GM19043 (cell line): Measurements from ENCODE around the gene BHMT2.

ENCODE experiments used
- ATAC-seq: cut with Tn5 transposase; IDR thresholded peaks from one replicate; pipeline ENCODE4 v1.9.1; 2021; ENCODE audit warnings: low read depth; ENCODE audit not compliant: unreplicated experiment

BHMT2 gene, protein sequence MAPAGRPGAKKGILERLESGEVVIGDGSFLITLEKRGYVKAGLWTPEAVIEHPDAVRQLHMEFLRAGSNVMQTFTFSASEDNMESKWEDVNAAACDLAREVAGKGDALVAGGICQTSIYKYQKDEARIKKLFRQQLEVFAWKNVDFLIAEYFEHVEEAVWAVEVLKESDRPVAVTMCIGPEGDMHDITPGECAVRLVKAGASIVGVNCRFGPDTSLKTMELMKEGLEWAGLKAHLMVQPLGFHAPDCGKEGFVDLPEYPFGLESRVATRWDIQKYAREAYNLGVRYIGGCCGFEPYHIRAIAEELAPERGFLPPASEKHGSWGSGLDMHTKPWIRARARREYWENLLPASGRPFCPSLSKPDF

GRCh38 chr5:79069488-79070349 is at the start of gene BHMT2, which contains the start of gene DMGDH:
Gene BHMT2, plus strand, starts transcription at chr5:79069767. Its CDS starts 16 bp downstream, at chr5:79069783.
Gene DMGDH, minus strand, starts transcription at chr5:79069674. Its CDS starts 54 bp downstream, at chr5:79069620.
- ATAC-seq, result no peak

DNA sequence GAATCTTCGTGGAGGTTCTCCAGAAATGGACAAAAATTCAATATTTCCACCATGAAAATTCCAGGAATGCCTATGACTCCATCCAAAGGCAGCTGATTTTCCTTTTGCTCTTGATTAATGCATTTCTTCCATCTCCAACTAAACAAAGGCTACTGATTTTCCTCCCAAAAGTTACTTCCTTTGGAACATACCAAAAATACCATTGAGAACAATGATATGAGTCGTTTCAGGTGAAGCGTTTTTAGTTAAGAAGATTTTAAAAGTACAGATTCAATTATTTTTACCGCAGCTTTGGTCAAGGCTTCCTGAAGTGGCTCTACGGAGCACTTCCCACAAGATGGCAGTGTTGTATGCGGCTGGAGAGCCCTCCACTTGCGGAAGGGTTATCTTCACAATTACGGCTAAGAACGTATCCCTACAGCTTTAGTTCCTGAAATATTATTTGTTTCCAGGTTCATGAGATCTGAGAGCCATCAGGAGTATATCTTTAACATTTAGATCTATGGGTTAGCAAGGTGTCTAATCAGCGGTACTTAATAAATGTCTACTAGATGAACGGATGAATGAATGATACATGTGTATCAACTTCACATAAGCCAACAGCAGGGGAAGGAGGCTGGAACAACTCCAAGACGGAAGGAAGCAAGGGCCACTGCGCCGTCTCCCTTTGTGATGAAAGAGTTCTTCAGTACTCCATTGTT is 48.6 kb upstream of the BHMT2 start:
- no peak for ATAC-seq

DNA sequence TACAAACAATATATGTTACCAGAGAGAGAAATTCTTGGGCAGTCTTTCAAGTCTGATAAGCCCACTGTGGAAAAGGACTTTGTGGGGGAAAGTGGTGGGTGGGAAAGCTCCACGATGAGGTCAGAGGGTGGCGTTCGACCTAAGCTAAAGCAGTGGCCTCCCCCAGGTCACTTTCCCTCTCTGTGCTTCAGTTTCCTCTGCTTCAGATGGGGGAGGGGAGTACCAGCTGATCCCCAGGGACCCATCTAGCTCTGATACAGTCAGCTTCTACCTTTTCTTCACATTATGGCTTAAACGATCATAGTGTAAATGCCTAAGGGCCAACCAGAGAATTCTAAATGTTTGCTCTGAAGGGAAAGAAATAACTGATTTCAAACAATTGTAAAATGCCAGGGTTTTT is 47.8 kb upstream of the BHMT2 start:
- no peak for ATAC-seq

DNA sequence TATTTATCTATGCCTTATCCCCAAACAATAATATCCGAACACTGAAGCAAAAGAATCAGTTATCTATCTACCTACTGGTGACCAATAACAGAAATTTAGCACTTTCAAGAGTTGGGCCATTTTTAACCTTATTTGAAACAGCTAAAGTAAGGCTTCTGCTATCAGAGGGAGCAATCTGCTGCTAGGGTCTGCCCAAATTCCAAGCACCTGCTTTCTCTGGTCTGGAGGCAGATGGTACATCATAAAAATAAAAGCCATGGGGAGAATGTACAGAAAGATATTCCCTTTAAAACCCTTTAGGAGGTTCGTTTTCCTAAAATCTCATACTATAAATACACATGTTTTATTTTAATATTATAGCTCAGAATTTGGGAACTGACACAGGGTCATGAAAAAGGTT is 46.8 kb upstream of the BHMT2 start:
- no peak for ATAC-seq

- no peak for ATAC-seq
Measured at GRCh38 chr5:79023348-79023747, 46.2 kb upstream of the BHMT2 start.

DNA sequence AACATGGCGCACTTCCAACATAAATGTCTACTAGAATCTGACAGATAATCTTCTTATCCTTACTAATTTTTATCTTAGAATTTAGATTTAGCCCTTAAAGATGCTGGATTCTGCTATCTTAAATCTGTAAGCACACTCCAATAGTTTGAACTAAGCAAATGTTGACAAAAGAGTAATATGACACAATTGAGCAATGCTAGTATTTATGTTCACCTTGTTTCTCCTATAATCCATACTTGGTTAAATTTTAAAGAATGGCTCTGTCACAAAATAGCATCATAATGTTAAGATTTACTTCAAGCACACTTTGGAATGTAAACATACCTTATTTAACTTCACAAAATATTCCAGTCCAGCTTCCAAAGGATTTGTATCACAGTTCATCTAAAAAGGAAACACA is 45.6 kb upstream of the BHMT2 start:
- ATAC-seq, result no peak

GRCh38 chr5:79025054-79025472 is 44.5 kb upstream of the BHMT2 start:
- no peak for ATAC-seq

GRCh38 chr5:79030663-79031484 is 38.7 kb upstream of the BHMT2 start:
- no peak for ATAC-seq

- ATAC-seq, result no peak
Measured at GRCh38 chr5:79031485-79031867, 38.1 kb upstream of the BHMT2 start.

DNA sequence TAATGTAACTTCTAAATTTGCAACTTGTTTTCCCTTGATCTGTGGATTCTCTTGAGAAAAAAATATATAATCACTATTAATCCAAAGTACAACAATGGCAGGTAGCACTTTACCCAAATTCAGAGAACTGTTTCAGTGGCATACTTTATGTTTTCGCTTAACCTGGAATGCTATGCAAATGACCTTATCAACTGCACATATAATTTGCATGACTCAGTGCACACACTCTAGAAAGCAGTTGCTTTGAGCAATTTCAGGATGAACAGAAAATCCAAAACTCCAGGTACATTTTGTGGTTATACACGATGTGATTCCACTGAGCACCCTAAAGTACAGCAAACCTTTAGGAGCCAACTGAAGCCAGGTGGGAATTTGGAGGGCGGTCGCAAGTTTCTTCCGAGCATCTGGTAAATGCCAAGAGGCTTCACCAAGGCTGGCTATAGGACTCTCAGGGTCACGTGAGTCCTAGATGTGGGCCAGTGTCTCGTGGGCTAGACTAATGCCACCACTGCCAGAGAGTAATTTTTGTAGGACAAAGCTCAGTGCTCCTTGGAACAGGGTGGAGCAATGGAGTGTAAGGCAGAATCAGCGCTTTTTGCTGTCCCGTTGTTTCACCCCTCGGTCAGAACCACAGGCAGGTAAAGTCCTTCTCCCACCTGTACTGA is 37.4 kb upstream of the BHMT2 start:
- no peak for ATAC-seq

DNA sequence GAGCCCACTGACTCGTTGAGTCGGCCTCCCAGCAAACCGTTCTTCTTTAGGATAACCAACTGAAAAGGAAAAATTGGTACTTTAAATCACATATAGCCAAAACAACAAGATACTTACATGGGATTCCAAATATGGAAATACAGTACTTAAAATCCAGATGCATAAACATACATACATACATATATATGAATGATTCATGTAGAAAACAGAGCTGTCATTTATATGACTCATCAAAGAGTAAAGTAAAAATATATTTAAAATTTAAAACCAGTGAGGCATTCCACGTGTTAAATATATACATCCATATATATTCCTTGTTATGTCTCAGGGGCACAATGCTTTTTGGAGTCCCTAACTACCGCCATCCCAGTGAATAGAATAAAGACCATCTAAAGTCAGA is 36.8 kb upstream of the BHMT2 start:
- no peak for ATAC-seq

GRCh38 chr5:79035237-79035636 is 34.3 kb upstream of the BHMT2 start:
- ATAC-seq, result no peak

GRCh38 chr5:79036769-79037168 is 32.8 kb upstream of the BHMT2 start:
- no peak for ATAC-seq

DNA sequence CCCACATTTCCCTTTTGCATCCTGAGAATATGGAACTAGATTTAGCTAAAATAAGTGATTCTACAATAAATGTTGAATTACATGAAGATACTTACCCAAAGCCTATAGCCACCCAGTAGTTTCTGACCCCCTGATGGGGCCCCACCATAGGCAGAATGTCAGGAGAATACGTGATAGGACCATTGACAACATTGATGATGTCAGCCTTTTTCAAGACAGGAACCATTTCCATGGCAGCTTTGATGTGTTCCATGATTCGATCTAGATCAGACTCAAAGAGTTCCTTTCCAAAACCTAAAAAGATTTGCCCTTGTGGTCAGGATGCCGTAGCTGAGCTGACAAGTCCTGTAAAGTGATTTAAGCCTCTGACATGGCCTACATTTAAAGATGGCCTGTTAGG is 27.4 kb upstream of the BHMT2 start:
- no peak for ATAC-seq

DNA sequence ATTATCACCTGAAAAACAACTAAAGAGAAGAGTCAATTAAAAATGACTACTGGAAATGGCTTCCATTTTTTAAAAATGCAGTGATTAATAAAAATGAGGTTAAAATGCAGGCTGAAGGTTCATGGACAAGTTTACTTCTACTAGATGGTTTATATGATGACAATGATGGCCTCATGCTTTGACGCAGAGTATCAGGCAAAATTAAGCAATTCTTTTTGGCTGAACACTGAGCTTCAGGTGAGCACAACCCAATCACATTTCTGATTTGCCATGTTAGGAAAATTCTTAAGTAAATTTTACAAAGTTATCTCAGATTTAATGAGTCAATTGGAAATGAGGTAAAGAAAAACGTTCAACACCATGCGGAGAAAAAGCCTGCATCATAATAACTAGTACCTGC is 22.4 kb upstream of the BHMT2 start:
- ATAC-seq, result no peak

- no peak for ATAC-seq
Measured at GRCh38 chr5:79048437-79048836, 21.1 kb upstream of the BHMT2 start.

GRCh38 chr5:79050498-79050897 is 19.1 kb upstream of the BHMT2 start:
- no peak for ATAC-seq

DNA sequence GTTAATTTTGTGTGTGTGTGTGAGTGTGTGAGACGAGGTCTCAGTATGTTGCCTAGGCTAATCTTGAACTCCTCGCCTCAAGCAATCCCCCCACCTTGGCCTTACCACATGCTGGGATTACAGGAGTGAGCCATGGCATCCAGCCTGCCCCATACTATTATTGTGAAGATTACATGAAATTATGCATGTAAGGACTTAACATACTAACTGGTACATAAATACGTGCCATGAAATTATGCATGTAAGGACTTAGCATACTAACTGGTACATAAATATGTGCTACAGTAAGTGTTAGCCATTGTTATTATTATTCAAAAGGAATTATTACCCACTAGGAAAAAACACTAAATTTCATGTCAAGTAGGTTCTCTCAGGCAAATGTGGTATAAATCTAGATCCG is 16.2 kb upstream of the BHMT2 start:
- ATAC-seq, result no peak

DNA sequence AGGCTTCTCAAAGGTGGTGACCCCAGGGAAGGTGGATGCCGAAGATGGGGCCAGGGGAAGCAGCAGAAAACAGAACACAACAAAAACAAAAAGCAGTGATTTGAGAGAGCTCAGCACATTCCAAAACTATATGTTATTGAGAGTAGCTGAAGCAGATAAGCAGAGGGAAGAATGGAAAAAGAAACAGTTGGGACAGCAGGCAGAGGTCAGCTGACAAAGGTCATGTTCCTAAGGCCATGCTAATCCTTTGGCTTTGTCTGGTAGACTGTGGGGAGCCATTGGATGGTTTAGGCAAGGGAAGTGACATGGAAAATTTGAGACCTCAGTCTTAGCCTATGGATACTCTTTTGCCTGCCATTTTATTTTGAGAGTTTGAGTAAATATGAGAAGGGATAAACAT is 14.6 kb upstream of the BHMT2 start:
- no peak for ATAC-seq

- no peak for ATAC-seq
Measured at GRCh38 chr5:79056847-79057246, 12.7 kb upstream of the BHMT2 start.
